Right atrium auricular region (tissue), 2 donors: ENCODE data around the gene SFXN5. TPM values are rescaled to one million over a fixed set of nuclear protein-coding genes. Genes with fewer than 3 reads are reported as not detected.

Source experiments
- DNase-seq: peaks from one replicate; pipeline ENCODE4 v3.0.0-alpha.2; 2019; ENCODE audit warnings: low spot score
- H3K27ac ChIP-seq, 2 donors: fragments of 200-600 bp; sonication (generic); 1 replicate in 1 of 2; 2 replicates in 1 of 2; pipeline ENCODE4 v1.5.1; 2016 to 2019
- H3K27me3 ChIP-seq, 2 donors: fragments of 200-600 bp; sonication (generic); one replicate each; pipeline versions ENCODE4 v1.5.1 to v1.6.0; 2017 to 2019
- H3K36me3 ChIP-seq: fragments of 200-600 bp; sonication (generic); one replicate; pipeline ENCODE4 v1.5.1; 2016
- H3K4me1 ChIP-seq, 2 donors: fragments of 200-600 bp; sonication (generic); one replicate each; pipeline versions ENCODE4 v1.5.1 to v1.6.0; 2017 to 2019
- H3K4me3 ChIP-seq, 2 donors: fragments of 200-600 bp; sonication (generic); 1 replicate in 1 of 2; 2 replicates in 1 of 2; pipeline ENCODE4 v1.5.1; 2017 to 2019; ENCODE audit warnings: mild to moderate bottlenecking in 1 of 2, moderate library complexity in 1 of 2
- H3K9me3 ChIP-seq, 2 donors: fragments of 200-600 bp; sonication (generic); one replicate each; pipeline ENCODE4 v1.5.1; 2019
- total RNA-seq, 2 donors: library from RNA; depleted of rRNA; stranded (reverse); fragments of >200 nt; gene quantifications; one replicate each; pipeline ENCODE4 v1.1.0, GENCODE V29; 2016
- TF ChIP-seq, protein P1 (sequence below), 2 donors: fragments of 200-600 bp; sonication (generic); IDR thresholded peaks; one replicate each; pipeline ENCODE4 v1.5.1; 2019; ENCODE audit warnings: antibody characterized with exemption in 2 of 2

Gene SFXN5
- total RNA-seq, 2 donors from 2014 or later = 4.5 to 5.8 TPM

DNA sequence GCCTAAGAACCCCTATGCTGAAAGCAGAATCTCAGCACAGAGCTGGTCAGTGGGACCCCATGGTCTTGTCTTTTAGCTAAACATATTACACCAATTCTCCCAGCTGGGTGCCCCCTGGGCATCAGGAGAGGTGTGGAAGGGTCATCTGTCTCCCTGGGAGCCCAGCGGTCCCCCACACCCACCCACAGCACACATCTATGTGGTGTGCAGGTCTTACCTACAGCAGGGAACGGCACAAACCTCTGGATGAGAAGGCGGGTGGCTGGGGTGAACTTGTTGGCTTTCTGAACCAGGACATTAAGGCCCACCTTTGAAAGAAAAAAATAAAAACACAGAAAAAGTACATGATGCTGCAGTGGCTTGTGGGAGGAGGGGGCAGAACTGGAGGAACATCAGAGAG is 83.5 kb downstream of the SFXN5 start:
- Histone ChIP-seq H3K4me1 (peaks cover 0 to 47% of the 10 kb centered on the region in 2 donors), H3K36me3 (no peaks in the 10 kb centered on the region)

DNA sequence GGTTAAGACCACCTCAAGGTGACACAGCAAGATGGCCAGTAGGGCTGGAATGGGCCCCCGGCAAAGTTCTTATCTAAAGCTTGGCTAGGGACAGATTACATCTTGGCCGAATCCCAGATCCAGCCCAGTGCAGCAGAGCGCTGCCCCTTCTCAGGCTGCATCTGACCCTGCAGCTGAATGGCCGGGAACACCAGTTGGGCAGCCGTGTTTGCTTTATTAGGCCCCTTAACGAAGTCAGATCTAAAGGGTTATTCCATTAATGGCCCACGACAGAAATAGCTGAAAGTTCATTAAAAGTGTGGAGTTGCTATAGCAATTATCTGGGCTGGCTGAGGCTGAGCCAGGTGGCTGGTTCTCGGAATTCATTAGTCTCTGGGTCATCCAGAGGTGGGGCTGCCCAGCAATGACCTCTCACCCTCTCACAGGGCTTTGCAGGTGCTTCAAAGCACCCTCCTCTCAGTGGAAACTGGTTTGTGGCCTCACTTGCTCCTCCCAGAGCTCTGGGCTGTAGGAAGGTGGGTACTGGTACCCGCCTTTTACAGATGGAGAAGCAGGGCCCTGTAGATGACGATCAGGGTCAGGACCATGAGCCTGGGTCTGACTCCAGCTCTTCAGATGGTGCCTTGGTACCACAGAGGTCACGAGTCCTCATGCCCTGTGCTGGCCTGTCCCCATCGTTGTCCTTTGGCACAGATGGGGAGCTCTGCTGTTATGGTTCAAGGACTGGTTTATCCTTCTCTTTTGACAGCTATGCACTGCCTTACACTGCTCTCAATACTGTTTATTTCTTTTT is 85.4 kb downstream of the SFXN5 start:
- Histone ChIP-seq H3K4me3 (no peak overlapping the region), H3K4me1 (peaks cover 0 to 53% of the 10 kb centered on the region in 2 donors), H3K27ac (peak overlapping the region; percentile 75 to 96), H3K27me3 (no peaks in the 10 kb centered on the region), H3K36me3 (no peaks in the 10 kb centered on the region), H3K9me3 (no peaks in the 10 kb centered on the region)
- TF ChIP-seq, protein P1, sequence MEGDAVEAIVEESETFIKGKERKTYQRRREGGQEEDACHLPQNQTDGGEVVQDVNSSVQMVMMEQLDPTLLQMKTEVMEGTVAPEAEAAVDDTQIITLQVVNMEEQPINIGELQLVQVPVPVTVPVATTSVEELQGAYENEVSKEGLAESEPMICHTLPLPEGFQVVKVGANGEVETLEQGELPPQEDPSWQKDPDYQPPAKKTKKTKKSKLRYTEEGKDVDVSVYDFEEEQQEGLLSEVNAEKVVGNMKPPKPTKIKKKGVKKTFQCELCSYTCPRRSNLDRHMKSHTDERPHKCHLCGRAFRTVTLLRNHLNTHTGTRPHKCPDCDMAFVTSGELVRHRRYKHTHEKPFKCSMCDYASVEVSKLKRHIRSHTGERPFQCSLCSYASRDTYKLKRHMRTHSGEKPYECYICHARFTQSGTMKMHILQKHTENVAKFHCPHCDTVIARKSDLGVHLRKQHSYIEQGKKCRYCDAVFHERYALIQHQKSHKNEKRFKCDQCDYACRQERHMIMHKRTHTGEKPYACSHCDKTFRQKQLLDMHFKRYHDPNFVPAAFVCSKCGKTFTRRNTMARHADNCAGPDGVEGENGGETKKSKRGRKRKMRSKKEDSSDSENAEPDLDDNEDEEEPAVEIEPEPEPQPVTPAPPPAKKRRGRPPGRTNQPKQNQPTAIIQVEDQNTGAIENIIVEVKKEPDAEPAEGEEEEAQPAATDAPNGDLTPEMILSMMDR (IDR thresholded peaks at IDR 0.05) = no peak
- no peak for DNase-seq

More for the DNA sequence above, 83.5 kb downstream of the SFXN5 start:
- no peak overlapping the region for H3K27ac ChIP-seq
- H3K27me3 ChIP-seq = no peaks in the 10 kb centered on the region
- TF ChIP-seq, protein P1 (IDR thresholded peaks at IDR 0.05) = no peak
- H3K4me3 ChIP-seq = no peak overlapping the region
- no peaks in the 10 kb centered on the region for H3K9me3 ChIP-seq
- no peak for DNase-seq

DNA sequence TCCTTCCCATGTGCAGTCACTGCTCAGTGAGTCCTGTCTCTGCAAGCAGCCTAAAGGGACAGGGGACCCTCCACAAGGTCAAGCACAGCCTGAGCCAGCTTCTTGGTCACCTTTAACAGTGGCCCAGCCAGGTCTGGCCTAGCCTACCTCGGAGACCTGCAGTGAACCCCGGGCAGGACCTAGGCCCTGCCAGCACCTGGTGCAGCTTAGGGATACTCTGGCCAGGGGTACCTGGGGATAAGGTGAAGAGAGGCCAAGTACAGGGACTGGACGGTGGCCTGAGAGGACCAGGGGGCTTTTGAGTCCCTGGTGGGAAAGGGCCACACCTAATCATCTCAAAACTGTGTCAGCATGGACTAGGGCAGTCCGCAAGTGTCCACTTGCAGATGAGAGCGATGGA is 86.4 kb downstream of the SFXN5 start:
- Histone ChIP-seq H3K27ac (peak overlapping the region; percentile 75 to 96), H3K4me3 (no peak overlapping the region), H3K27me3 (no peaks in the 10 kb centered on the region), H3K36me3 (no peaks in the 10 kb centered on the region), H3K9me3 (no peaks in the 10 kb centered on the region), H3K4me1 (peaks cover 0 to 56% of the 10 kb centered on the region in 2 donors)
- no peak for DNase-seq
- TF ChIP-seq, protein P1 (IDR thresholded peaks at IDR 0.05) = no peak

DNA sequence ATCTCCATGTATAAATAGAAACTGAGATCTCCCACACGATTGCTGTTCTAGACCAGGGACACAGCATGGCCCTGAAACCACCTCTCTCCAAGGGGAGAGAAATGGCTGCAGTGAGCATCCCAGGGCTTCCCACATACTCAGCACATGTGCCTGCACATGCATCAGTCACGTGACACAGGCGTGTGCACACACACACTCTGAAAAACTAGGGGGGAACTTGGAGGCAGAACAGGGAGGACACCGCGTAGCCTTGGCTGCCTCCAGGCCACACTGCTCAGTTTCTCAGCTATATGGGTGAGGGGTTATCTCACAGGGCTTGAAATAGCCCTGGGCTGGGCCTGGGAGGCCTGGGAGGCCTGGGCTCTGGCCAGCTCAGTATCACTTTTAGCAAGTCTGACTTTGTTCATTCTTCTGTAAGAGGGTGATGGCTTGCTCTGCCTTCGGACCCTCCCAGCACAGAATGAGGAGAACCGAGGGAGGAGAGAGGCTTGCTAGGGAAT is 87.3 kb downstream of the SFXN5 start:
- Histone ChIP-seq H3K4me1 (peaks cover 0 to 49% of the 10 kb centered on the region in 2 donors), H3K27ac (peak overlapping the region; percentile 75 to 96)

DNA sequence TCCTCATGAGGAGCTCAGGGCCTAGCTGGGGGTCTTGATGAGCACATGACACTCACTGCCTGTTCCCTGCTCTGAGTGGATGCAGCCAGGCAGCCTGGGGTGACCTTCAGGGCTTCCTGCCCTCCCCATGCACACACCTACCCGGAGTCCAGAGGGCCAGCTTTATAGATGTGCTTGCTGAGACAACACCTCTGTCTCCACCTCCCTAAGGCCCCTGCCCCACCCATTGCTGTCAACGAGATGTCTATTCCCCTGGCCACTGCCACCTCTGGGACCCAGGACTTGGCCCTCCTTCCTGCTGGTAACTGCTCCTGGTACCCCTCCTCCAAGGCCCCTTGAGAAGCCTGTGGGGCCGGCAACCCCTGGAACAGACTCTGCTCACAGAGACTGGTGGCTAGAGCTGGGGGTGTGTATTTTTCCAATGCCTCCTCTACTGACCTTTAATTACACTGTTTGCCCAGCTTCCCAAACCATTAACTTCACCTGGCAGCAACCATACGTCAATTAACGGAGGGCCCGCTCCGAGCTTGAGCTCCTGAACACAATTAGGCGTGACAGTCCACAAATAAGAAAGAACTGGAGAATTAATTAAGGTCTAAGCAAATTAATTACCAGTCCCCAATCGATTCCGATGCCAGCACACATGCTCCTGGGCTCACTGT is 87.9 kb downstream of the SFXN5 start:
- H3K4me1 ChIP-seq = peaks cover 0 to 49% of the 10 kb centered on the region in 2 donors
- TF ChIP-seq, protein P1 (IDR thresholded peaks at IDR 0.05) = no peak
- peak overlapping the region; percentile 75 to 96 for H3K27ac ChIP-seq
- no peak for DNase-seq
- no peaks in the 10 kb centered on the region for H3K9me3 ChIP-seq
- H3K36me3 ChIP-seq = no peaks in the 10 kb centered on the region
- H3K27me3 ChIP-seq = no peaks in the 10 kb centered on the region
- no peak overlapping the region for H3K4me3 ChIP-seq

More for the DNA sequence above, 87.3 kb downstream of the SFXN5 start:
- no peak overlapping the region for H3K4me3 ChIP-seq
- TF ChIP-seq, protein P1 (IDR thresholded peaks at IDR 0.05) = no peak
- peak; percentile 64 for DNase-seq
- H3K27me3 ChIP-seq = no peaks in the 10 kb centered on the region
- H3K36me3 ChIP-seq = no peaks in the 10 kb centered on the region
- H3K9me3 ChIP-seq = no peaks in the 10 kb centered on the region
